WTC11 (cell line): ENCODE results near the gene PRUNE2. TPM values are rescaled to one million over a fixed set of nuclear protein-coding genes. Genes with fewer than 3 reads are reported as not detected.

Experiments used
- ATAC-seq: fragments of 200-7000 bp; cut with Tn5 transposase; 2 replicates; pipeline ENCODE4 v1.10.0; 2021; ENCODE audit warnings: mild to moderate bottlenecking, moderate library complexity
- CTCF ChIA-PET: fragments of 300-600 bp; sonication (Branson Sonifier 250); formaldehyde crosslinking; loops from one replicate; lab custom pipeline; 2021; ENCODE audit warnings: antibody characterized with exemption; lab: Charles Lee
- POLR2A ChIA-PET: fragments of 350-600 bp; sonication (Branson Sonifier 250); formaldehyde crosslinking; loops from one replicate; lab custom pipeline; 2021; ENCODE audit warnings: antibody characterized with exemption; lab: Charles Lee
- DNase-seq: peaks from one replicate; pipeline ENCODE4 v3.0.0; 2021; ENCODE audit warnings: low spot score
- H3K27ac Mint-ChIP-seq: 2 replicates; pipeline ENCODE4 v1.8.0; 2021; ENCODE audit warnings: mixed read lengths
- H3K27me3 Mint-ChIP-seq: 2 replicates; pipeline ENCODE4 v1.8.0; 2021; ENCODE audit warnings: low read depth, mild to moderate bottlenecking, moderate library complexity, mixed read lengths
- H3K36me3 Mint-ChIP-seq: 2 replicates; pipeline ENCODE4 v1.8.0; 2021; ENCODE audit warnings: mixed read lengths
- H3K4me1 Mint-ChIP-seq: 2 replicates; pipeline ENCODE4 v1.8.0; 2022; ENCODE audit warnings: mixed read lengths
- H3K4me3 Mint-ChIP-seq: 2 replicates; pipeline ENCODE4 v1.8.0; 2021; ENCODE audit warnings: mild to moderate bottlenecking, moderate library complexity, mixed read lengths
- H3K9me3 Mint-ChIP-seq: 2 replicates; pipeline ENCODE4 v1.8.0; 2021; ENCODE audit warnings: mixed read lengths
- FOXJ3 ChIP-seq: sonication (generic); formaldehyde crosslinking; IDR thresholded peaks from 2 replicates; pipeline ENCODE4 v1.9.0; 2021; ENCODE audit warnings: missing genetic modification reagents, mild to moderate bottlenecking, borderline replicate concordance
- FOXP1 ChIP-seq: sonication (generic); formaldehyde crosslinking; IDR thresholded peaks from 2 replicates; pipeline ENCODE4 v1.8.0; 2022; ENCODE audit warnings: missing genetic modification reagents, mild to moderate bottlenecking, moderate library complexity, borderline replicate concordance
- GABPB1 ChIP-seq: sonication (generic); formaldehyde crosslinking; IDR thresholded peaks from 2 replicates; pipeline ENCODE4 v1.8.1; 2023; ENCODE audit warnings: mild to moderate bottlenecking, missing genetic modification reagents
- MXD4 ChIP-seq: fragments of 250-450 bp; sonication (Bioruptor Pico); IDR thresholded peaks from 2 replicates; pipeline ENCODE4 v1.8.0; 2021; ENCODE audit warnings: mild to moderate bottlenecking, moderate library complexity, borderline replicate concordance
- NR2C2 ChIP-seq: sonication (generic); formaldehyde crosslinking; IDR thresholded peaks from 2 replicates; pipeline ENCODE4 v1.8.0; 2022; ENCODE audit warnings: mild to moderate bottlenecking, missing genetic modification reagents
- OVOL2 ChIP-seq: fragments of 250-450 bp; sonication (Bioruptor Pico); IDR thresholded peaks from 2 replicates; pipeline ENCODE4 v1.9.0; 2021; ENCODE audit warnings: mild to moderate bottlenecking, borderline replicate concordance
- TEAD4 ChIP-seq: sonication (generic); formaldehyde crosslinking; IDR thresholded peaks from 2 replicates; pipeline ENCODE4 v1.8.0; 2022; ENCODE audit warnings: mild to moderate bottlenecking, missing genetic modification reagents
- ZNF121 ChIP-seq: sonication (generic); formaldehyde crosslinking; IDR thresholded peaks from 2 replicates; pipeline ENCODE4 v1.8.0; 2023; ENCODE audit warnings: missing genetic modification reagents
- ZNF317 ChIP-seq: sonication (generic); formaldehyde crosslinking; IDR thresholded peaks from 2 replicates; pipeline ENCODE4 v1.8.1; 2023; ENCODE audit warnings: low read depth, mild to moderate bottlenecking, moderate library complexity, missing genetic modification reagents, borderline replicate concordance
- ZNF416 ChIP-seq: fragments of 250-450 bp; sonication (Bioruptor Pico); IDR thresholded peaks from 2 replicates; pipeline ENCODE4 v1.9.0; 2021; ENCODE audit warnings: mild to moderate bottlenecking, inconsistent platforms
- total RNA-seq: library from RNA; stranded (reverse); gene quantifications from 3 replicates; pipeline ENCODE4 v1.2.3, GENCODE V29; 2021
- TF ChIP-seq, protein P1 (sequence below): fragments of 250-450 bp; sonication (Bioruptor Pico); IDR thresholded peaks from 2 replicates; pipeline ENCODE4 v1.9.0; 2021; ENCODE audit warnings: mild to moderate bottlenecking, borderline replicate concordance
- TF ChIP-seq, protein P2 (sequence below): sonication (generic); formaldehyde crosslinking; IDR thresholded peaks from 2 replicates; pipeline ENCODE4 v1.8.0; 2022; ENCODE audit warnings: mild to moderate bottlenecking, missing genetic modification reagents
- TF ChIP-seq, protein P3 (sequence below): sonication (generic); formaldehyde crosslinking; IDR thresholded peaks from 2 replicates; pipeline ENCODE4 v1.8.1; 2022; ENCODE audit warnings: mild to moderate bottlenecking, missing genetic modification reagents, moderate library complexity, borderline replicate concordance
- TF ChIP-seq, protein P4 (sequence below): fragments of 250-450 bp; sonication (Bioruptor Pico); conservative IDR thresholded peaks from 2 replicates; pipeline ENCODE4 v1.9.0; 2021; ENCODE audit warnings: mild to moderate bottlenecking
- TF ChIP-seq, protein P5 (sequence below): sonication (generic); formaldehyde crosslinking; conservative IDR thresholded peaks from 2 replicates; pipeline ENCODE4 v1.8.1; 2022; ENCODE audit warnings: mild to moderate bottlenecking, missing genetic modification reagents
- TF ChIP-seq, protein P6 (sequence below): sonication (generic); formaldehyde crosslinking; IDR thresholded peaks from 2 replicates; pipeline ENCODE4 v1.8.1; 2022; ENCODE audit warnings: low read depth, missing genetic modification reagents, borderline replicate concordance
- TF ChIP-seq, protein P7 (sequence below): sonication (generic); formaldehyde crosslinking; IDR thresholded peaks from 2 replicates; pipeline ENCODE4 v1.8.1; 2023; ENCODE audit warnings: mild to moderate bottlenecking, missing genetic modification reagents

The PRUNE2 gene
- total RNA-seq, 1 experiment from 2014 or later = 13.1 TPM

DNA sequence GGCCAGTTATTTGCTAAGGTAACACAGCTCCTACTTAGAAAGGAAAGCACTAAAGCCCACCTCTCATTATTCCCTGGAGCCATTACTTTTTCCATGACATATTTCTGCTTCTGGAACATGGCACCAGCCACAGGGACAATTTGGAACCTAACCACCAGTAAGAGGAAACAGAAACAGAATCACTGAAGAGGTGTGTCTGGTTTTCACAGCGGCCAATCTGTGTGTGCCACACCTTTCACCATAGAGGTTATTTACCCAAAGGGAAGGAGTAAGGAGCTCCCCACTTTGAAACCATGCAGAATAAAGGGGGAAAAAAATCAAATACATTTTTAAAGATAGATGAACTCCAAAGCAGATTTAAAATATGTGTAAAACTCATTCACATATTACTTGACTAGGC lies 21.1 kb downstream of the PRUNE2 start:
- CTCF ChIA-PET = no interaction called here
- Mint-ChIP-seq H3K9me3 (peaks cover 4% of the 10 kb centered on the region), H3K36me3 (peaks cover 2% of the 10 kb centered on the region), H3K4me1 (peaks cover 35% of the 10 kb centered on the region), H3K27me3 (no peaks in the 10 kb centered on the region), H3K4me3 (no peak overlapping the region), H3K27ac (no peak overlapping the region)
- POLR2A ChIA-PET = no interaction called here
- TF ChIP-seq ZNF121 (CRISPR knock-in tag) (no peak), MXD4 (no peak), OVOL2 (no peak), ZNF317 (no peak)
- TF ChIP-seq, protein P1, sequence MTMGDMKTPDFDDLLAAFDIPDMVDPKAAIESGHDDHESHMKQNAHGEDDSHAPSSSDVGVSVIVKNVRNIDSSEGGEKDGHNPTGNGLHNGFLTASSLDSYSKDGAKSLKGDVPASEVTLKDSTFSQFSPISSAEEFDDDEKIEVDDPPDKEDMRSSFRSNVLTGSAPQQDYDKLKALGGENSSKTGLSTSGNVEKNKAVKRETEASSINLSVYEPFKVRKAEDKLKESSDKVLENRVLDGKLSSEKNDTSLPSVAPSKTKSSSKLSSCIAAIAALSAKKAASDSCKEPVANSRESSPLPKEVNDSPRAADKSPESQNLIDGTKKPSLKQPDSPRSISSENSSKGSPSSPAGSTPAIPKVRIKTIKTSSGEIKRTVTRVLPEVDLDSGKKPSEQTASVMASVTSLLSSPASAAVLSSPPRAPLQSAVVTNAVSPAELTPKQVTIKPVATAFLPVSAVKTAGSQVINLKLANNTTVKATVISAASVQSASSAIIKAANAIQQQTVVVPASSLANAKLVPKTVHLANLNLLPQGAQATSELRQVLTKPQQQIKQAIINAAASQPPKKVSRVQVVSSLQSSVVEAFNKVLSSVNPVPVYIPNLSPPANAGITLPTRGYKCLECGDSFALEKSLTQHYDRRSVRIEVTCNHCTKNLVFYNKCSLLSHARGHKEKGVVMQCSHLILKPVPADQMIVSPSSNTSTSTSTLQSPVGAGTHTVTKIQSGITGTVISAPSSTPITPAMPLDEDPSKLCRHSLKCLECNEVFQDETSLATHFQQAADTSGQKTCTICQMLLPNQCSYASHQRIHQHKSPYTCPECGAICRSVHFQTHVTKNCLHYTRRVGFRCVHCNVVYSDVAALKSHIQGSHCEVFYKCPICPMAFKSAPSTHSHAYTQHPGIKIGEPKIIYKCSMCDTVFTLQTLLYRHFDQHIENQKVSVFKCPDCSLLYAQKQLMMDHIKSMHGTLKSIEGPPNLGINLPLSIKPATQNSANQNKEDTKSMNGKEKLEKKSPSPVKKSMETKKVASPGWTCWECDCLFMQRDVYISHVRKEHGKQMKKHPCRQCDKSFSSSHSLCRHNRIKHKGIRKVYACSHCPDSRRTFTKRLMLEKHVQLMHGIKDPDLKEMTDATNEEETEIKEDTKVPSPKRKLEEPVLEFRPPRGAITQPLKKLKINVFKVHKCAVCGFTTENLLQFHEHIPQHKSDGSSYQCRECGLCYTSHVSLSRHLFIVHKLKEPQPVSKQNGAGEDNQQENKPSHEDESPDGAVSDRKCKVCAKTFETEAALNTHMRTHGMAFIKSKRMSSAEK (CRISPR knock-in tag) = no peak
- TF ChIP-seq, protein P2, sequence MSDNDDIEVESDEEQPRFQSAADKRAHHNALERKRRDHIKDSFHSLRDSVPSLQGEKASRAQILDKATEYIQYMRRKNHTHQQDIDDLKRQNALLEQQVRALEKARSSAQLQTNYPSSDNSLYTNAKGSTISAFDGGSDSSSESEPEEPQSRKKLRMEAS (CRISPR knock-in tag) = no peak
- no peak for DNase-seq
- ATAC-seq = no peak

DNA sequence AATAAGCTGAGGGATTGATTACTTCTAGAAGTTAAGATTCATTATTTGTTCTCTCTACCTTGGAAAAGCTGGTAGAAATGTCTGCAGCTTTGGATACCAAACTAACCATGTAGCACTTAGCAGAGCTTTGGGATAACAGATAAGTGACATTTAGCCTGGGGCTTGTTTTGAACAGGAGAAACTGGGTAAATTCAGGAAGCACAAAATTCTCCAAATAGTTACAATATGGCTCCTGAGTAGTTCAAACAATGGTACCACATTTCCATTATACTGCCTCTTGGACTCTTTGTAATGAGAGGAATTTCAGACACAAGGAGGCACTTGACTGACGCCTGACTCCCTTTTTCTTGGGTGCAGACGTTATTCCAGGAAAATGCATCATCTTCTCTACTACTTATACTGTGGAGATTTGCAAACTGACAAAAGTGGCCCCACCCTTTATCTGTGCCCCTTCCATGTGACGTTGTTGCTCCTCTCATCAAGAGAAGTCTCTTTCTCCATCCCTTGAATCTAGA lies 22.5 kb downstream of the PRUNE2 start:
- ATAC-seq (no peak; the same call in 1 of the 2 replicates), DNase-seq (no peak)
- Mint-ChIP-seq H3K9me3 (peaks cover 4% of the 10 kb centered on the region), H3K4me1 (peaks cover 31% of the 10 kb centered on the region), H3K27ac (no peak overlapping the region; the same call in 1 of the 2 replicates), H3K27me3 (no peaks in the 10 kb centered on the region), H3K4me3 (no peak overlapping the region), H3K36me3 (peaks cover 2% of the 10 kb centered on the region)
- POLR2A ChIA-PET = no interaction called here
- CTCF ChIA-PET = no interaction called here
- TF ChIP-seq ZNF416 (CRISPR knock-in tag) (no peak), TEAD4 (CRISPR knock-in tag) (no peak), NR2C2 (CRISPR knock-in tag) (no peak), FOXP1 (CRISPR knock-in tag) (no peak), FOXJ3 (CRISPR knock-in tag) (no peak), GABPB1 (CRISPR knock-in tag) (no peak)
- TF ChIP-seq, protein P3, sequence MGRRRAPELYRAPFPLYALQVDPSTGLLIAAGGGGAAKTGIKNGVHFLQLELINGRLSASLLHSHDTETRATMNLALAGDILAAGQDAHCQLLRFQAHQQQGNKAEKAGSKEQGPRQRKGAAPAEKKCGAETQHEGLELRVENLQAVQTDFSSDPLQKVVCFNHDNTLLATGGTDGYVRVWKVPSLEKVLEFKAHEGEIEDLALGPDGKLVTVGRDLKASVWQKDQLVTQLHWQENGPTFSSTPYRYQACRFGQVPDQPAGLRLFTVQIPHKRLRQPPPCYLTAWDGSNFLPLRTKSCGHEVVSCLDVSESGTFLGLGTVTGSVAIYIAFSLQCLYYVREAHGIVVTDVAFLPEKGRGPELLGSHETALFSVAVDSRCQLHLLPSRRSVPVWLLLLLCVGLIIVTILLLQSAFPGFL (CRISPR knock-in tag) = no peak
- TF ChIP-seq, protein P4, sequence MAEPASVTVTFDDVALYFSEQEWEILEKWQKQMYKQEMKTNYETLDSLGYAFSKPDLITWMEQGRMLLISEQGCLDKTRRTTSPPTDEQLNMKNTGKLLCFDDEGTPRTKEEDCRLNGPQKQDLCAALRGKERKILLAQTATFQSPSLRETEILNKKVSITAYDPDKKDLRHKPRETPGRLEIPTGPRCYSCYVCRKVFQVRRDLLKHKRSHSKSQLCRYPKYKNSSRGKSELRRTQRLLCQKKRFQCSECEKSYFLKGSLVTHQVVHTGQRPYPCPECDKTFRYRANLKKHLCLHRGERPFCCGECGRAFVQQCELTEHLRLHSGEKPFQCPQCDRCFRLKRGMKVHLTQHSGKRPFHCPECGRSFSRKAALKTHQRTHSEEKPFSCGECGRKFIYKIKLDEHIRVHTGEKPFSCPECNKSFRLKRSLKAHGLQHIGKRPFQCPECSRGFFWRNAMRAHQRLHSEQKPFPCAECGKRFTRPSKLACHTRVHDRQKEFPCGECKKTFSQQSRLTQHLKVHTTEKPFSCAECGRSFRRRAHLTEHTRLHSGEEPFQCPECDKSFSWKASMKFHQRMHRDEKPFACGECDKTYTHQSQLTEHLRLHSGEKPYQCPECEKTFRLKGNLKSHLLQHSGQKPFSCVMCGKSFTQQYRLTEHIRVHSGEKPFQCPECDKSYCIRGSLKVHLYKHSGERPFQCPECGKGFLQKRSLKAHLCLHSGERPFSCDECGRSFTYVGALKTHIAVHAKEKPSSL (CRISPR knock-in tag) = no peak
- TF ChIP-seq, protein P5, sequence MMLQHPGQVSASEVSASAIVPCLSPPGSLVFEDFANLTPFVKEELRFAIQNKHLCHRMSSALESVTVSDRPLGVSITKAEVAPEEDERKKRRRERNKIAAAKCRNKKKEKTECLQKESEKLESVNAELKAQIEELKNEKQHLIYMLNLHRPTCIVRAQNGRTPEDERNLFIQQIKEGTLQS (CRISPR knock-in tag) = no peak
- TF ChIP-seq, protein P6, sequence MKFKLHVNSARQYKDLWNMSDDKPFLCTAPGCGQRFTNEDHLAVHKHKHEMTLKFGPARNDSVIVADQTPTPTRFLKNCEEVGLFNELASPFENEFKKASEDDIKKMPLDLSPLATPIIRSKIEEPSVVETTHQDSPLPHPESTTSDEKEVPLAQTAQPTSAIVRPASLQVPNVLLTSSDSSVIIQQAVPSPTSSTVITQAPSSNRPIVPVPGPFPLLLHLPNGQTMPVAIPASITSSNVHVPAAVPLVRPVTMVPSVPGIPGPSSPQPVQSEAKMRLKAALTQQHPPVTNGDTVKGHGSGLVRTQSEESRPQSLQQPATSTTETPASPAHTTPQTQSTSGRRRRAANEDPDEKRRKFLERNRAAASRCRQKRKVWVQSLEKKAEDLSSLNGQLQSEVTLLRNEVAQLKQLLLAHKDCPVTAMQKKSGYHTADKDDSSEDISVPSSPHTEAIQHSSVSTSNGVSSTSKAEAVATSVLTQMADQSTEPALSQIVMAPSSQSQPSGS (CRISPR knock-in tag) = no peak
- TF ChIP-seq, protein P7, sequence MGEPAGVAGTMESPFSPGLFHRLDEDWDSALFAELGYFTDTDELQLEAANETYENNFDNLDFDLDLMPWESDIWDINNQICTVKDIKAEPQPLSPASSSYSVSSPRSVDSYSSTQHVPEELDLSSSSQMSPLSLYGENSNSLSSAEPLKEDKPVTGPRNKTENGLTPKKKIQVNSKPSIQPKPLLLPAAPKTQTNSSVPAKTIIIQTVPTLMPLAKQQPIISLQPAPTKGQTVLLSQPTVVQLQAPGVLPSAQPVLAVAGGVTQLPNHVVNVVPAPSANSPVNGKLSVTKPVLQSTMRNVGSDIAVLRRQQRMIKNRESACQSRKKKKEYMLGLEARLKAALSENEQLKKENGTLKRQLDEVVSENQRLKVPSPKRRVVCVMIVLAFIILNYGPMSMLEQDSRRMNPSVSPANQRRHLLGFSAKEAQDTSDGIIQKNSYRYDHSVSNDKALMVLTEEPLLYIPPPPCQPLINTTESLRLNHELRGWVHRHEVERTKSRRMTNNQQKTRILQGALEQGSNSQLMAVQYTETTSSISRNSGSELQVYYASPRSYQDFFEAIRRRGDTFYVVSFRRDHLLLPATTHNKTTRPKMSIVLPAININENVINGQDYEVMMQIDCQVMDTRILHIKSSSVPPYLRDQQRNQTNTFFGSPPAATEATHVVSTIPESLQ (CRISPR knock-in tag) = no peak
- TF ChIP-seq, protein P1 (CRISPR knock-in tag) = no peak
